Lower leg skin (tissue), 4 donors: ENCODE measurements around the gene CCDC82. TPM values are rescaled to one million over a fixed set of nuclear protein-coding genes. Genes with fewer than 3 reads are reported as not detected.

Source experiments
- DNase-seq, 2 donors: peaks; one replicate each; pipeline ENCODE4 v3.0.0-alpha.2; 2019; ENCODE audit warnings: low spot score in 2 of 2
- H3K4me3 ChIP-seq: fragments of 200-600 bp; sonication (generic); 2 replicates; pipeline ENCODE4 v1.5.1; 2017; ENCODE audit warnings: mild to moderate bottlenecking, low read depth; ENCODE audit not compliant: poor library complexity, severe bottlenecking
- CTCF ChIP-seq, 3 donors: fragments of 450-650 bp; IDR thresholded peaks; one replicate each; pipeline ENCODE4 v1.5.1; 2016; ENCODE audit warnings: antibody characterized with exemption in 3 of 3, mild to moderate bottlenecking in 3 of 3, moderate library complexity in 2 of 3
- POLR2A ChIP-seq, 2 donors: fragments of 450-650 bp; IDR thresholded peaks; one replicate each; pipeline ENCODE4 v1.6.1; 2016 to 2017; ENCODE audit warnings: antibody characterized with exemption in 2 of 2, mild to moderate bottlenecking in 1 of 2, moderate library complexity in 1 of 2
- WGBS, 2 donors: methylation state at CpG; one replicate each; pipeline ENCODE4 v1.1.5; 2018; 5-methylcytosine and 5-hydroxymethylcytosine counted together
- intact Hi-C: fragments of 100-400 bp; cut with DNase I; formaldehyde crosslinking; loops from one replicate; pipeline ENCODE4 v1.15.0; 2023; ENCODE audit warnings: low total_unique reads
- total RNA-seq, 4 donors: library from RNA; depleted of rRNA; stranded (reverse); fragments of >200 nt; gene quantifications; one replicate each; pipeline ENCODE4 v1.1.0, GENCODE V29; 2016

Gene CCDC82
- total RNA-seq, 4 donors from 2014 or later: 5.4 to 15.2 (median 7.8) TPM

- WGBS, 2 donors: 38 to 68% methylated on average over 4 of the region's 4 CpGs
- no peak for DNase-seq
- no peak overlapping the region for H3K4me3 ChIP-seq
- intact Hi-C loops: no loop called here
- TF ChIP-seq POLR2A (IDR thresholded peaks at IDR 0.05) (no peak), CTCF (IDR thresholded peaks at IDR 0.05) (no peak)
Measured at GRCh38 chr11:96333191-96333719, 56.5 kb downstream of the CCDC82 start.

GRCh38 chr11:96332126-96332771 lies 57.5 kb downstream of the CCDC82 start:
- no peak for DNase-seq
- no peak overlapping the region for H3K4me3 ChIP-seq
- TF ChIP-seq CTCF (IDR thresholded peaks at IDR 0.05) (no peak), POLR2A (IDR thresholded peaks at IDR 0.05) (no peak)
- 60 to 62% methylated on average over 8 of the region's 8 CpGs for WGBS, 2 donors
- intact Hi-C loops: no loop called here

- intact Hi-C loops: no loop called here
- H3K4me3 ChIP-seq: no peak overlapping the region
- DNase-seq: no peak
- TF ChIP-seq POLR2A (IDR thresholded peaks at IDR 0.05) (no peak), CTCF (IDR thresholded peaks at IDR 0.05) (no peak)
- 82 to 86% methylated on average over 7 of the region's 7 CpGs for WGBS, 2 donors
Measured at GRCh38 chr11:96331699-96332116, 58.0 kb downstream of the CCDC82 start.

- no peak for TF ChIP-seq CTCF (IDR thresholded peaks at IDR 0.05)
- no peak for TF ChIP-seq POLR2A (IDR thresholded peaks at IDR 0.05)
- intact Hi-C loops: no loop called here
- no peak overlapping the region for H3K4me3 ChIP-seq
- no peak for DNase-seq
- WGBS, 2 donors: 97 to 98% methylated on average over 4 of the region's 4 CpGs
Measured at GRCh38 chr11:96330511-96330859, 59.2 kb downstream of the CCDC82 start.

GRCh38 chr11:96329855-96330510 lies 59.7 kb downstream of the CCDC82 start:
- 83% methylated on average over 3 of the region's 3 CpGs for WGBS, 2 donors
- no peak for TF ChIP-seq POLR2A (IDR thresholded peaks at IDR 0.05)
- no peak for TF ChIP-seq CTCF (IDR thresholded peaks at IDR 0.05)
- no peak for DNase-seq
- intact Hi-C loops: no loop called here
- no peak overlapping the region for H3K4me3 ChIP-seq
